CD4-positive, alpha-beta T cell treated with Interleukin-10 for 1 hour (primary cell): ENCODE measurements around the gene PRDM1.

Experiments used
- DNase-seq: peaks from one replicate; pipeline ENCODE4 v3.0.0-alpha.2; 2020

The PRDM1 gene

DNA sequence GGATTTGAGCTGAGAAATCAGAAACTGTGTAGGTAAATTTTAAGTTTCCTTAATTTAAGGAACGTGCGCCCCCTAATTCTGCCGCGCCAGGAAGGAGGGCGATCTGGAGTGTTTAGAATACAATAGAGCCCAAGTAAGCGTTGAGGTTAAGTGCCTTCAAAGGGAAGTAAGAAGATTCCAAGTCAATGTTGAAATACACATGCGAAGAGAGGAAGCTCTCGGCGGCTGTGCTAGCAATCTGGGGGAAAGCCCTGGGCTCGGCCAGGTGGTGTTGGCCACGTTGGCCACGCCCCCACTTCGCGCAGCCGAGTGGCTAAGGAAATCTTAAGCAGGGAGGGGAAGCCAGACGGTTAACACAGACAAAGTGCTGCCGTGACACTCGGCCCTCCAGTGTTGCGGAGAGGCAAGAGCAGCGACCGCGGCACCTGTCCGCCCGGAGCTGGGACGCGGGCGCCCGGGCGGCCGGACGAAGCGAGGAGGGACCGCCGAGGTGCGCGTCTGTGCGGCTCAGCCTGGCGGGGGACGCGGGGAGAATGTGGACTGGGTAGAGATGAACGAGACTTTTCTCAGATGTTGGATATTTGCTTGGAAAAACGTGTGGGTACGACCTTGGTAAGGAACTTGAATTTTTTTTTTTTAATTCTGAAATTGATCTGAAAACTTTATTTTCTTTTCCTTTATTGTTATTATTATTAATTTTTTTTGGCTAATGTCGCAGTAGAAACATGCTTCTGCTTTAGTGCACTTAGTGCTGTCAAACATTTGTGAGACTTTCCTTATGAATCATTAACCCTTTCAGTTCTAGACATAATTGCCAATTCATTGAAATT is at the start of gene PRDM1:
Gene PRDM1, plus strand, starts transcription at position 353 of the 830 bp plus-strand sequence. Its CDS starts 218 bp downstream, at position 571.
- DNase-seq: peak; percentile 91

DNA sequence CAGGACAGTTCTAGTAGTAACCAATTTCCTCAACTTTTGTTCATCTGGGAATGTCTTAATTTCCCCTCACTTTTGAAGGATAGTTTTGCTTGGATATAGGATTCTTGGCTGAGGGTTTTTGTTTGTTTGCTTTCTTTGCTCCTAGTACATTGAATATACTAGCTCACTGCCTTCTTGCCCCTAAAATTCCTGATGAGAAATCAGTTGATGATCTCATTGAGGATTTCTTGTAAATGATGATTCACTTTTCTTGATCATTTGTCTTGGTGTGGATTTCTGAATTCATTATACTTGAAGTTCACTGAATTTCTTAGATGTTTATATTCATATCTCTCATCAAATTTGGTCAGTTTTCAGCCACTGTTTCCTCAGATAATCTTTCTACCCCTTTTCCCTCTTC is 49.1 kb upstream of the PRDM1 start:
- DNase-seq: no peak

DNA sequence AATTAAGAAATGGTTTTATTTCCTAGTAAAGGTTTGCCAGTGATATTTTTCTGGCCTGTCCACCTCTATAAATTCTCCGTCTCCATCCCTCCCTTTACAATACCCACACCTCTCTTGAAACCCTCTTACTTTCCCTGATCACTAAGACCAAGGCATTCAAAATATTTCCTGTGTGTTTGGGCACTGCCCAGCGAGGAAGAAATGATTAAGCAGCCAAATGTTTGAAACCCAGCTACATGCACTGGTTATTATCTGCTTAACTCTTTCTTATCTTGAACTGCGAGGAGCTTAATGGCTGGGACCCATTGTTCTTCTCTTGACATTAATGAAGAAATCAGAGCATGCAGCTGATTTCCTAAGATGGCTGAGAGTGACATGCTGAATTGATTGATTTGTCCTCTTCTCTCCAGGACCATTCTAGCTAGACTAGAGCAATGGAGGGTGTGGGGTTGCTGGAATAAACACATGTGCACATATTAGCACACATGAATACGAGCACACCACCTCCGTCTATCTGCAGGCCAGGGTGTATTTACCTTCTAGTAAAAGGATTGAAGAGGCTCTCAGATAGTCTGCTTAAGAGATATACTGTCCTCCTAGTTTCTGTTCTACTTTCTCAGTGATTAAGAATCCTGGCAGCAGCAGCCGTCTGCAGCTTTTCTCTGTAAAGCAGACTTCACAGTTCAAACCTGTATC is 46.1 kb upstream of the PRDM1 start:
- no peak for DNase-seq

DNA sequence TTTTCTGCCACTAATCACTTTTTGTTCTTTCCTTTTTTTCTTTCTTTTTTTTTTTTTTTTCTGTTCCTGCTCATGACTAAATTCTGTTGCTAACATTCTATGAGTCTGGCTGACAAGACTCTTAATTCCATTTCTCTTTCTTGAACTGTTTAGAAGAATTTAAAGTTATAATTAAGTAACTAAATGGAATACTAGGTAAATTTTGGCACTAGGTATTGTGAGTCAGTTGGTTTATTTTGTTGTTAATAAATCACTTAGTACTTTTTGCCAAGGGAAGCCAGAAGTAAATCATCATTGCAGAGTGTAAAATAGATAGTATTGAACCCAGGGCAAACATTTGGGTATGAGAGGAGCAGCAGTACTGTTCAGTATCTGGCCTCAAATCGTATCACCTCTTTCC is 42.0 kb upstream of the PRDM1 start:
- no peak for DNase-seq

DNA sequence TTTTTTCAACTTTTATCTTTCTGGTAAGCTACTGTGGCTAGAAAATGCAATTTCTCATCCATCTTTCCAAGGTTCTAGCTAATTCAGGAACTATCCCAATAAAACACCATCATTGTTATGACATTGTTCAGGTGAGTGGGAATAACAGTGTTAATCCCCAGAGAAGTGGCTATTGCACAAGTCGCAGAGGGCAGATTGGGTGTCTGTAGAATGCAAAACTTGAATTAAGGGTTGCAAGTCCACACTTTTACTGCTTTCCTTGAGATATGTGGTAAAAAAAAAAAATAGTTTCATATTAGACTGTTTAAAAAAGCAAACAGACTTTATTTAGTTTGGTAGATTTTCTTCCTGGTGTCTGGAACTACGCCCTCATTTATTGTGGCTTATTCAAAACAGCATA is 41.1 kb upstream of the PRDM1 start:
- no peak for DNase-seq

DNA sequence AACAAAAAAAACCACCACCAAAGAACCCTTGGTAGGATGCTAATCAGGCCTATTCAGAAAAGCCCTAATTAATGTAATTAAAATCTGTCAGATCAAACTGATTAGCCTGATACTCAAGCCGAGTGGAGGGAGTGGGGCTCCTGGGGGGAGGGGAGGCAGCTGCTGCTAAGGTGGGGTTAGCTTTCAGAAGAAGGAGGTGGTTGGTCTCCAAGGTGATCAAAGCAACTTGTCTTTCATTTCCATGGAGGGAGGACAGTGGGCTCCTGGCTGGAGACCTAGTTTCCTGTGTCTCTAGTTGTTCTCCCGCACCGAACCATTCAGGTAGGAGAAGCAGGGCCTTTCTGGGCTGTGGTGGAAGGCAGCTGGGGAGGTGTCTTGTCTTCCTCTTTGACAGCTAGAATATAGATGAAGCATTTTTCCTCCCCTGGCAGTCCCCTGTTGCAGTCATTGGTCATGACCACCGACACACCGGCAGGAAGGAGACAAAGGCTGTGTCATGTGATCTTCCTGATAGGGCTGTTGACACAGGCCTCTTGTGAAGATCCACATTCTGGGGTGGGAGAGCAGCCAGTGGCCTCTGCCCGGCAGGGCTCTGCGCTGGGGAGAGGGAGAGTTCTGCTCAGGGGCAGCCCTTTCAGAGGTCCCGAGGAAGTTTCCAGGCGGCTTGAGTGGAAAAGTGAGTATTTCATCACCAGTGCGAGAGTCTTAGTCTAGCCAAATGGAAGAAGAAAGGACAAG is 39.9 kb upstream of the PRDM1 start:
- no peak for DNase-seq

DNA sequence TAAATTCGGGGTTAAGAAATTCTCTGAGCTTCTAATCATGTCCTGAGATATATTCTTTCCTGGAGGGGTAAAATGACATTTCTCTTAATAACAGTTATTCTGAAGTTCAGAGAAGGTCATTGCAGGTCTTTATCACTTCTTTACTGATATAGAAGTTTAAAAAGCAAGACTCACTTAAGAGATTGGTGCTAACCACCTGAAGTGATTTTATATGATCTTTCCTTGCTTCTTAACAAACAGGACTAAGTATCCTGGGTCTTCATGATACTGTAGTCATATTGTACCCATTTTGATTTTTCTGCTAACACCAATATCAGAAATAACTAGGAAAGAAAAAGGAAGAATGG is 39.3 kb upstream of the PRDM1 start:
- no peak for DNase-seq

DNA sequence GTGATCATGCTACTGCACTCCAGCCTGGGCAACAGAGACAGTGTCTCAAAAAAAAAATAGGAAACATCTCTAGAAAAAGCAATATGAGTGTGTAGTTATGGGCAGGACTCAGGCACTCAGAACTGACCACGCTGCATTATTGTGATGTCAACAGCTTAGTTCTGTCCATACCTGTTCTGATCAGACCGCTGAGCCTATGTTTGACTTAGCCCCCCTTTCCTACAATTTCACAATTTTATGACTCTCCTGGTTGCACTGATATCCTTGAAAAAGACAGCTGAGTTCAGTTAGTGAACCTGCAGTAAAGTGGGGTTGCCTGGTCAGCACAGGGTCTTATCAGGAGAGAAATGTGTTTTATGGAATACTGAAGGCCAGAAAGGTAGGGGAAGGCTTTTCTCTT is 37.8 kb upstream of the PRDM1 start:
- no peak for DNase-seq

DNA sequence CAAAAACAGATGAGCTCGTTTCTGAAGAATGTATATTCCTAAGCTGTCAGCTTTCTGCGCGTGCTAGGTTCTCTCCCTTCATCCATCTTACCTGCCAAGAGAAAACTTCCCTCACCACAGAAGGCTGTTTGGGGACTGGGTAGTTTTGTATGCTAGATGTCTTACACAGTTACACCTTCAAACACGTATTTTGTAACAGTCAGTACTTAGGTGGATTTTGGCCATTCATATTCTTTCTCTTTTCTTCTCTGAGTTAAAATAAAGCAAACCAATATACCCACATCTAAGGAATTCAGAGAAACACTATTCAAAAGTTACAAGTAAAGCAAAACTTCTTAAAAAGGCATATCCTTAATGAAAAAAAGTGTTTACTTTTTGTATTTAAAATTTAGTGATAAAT is 35.6 kb upstream of the PRDM1 start:
- DNase-seq: no peak

DNA sequence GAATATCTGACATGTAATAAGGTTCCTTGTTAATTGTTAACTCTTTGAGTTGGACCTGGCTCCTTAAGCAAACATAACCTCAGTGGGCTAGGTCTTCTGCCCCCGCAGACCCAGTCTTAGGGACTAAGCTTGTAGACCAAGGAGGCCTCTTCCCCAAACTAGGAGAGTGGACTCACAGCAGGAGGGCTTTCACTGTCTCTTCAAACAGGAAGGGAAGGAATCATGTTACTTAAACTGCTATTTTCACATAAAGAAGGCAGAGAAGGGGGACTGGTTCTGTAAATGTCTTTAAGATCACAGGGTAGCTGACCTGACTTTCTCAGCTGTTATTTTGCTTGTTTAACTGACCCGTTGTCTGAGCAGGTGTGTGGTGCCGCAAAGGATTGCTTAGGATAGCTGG is 34.9 kb upstream of the PRDM1 start:
- DNase-seq: no peak

DNA sequence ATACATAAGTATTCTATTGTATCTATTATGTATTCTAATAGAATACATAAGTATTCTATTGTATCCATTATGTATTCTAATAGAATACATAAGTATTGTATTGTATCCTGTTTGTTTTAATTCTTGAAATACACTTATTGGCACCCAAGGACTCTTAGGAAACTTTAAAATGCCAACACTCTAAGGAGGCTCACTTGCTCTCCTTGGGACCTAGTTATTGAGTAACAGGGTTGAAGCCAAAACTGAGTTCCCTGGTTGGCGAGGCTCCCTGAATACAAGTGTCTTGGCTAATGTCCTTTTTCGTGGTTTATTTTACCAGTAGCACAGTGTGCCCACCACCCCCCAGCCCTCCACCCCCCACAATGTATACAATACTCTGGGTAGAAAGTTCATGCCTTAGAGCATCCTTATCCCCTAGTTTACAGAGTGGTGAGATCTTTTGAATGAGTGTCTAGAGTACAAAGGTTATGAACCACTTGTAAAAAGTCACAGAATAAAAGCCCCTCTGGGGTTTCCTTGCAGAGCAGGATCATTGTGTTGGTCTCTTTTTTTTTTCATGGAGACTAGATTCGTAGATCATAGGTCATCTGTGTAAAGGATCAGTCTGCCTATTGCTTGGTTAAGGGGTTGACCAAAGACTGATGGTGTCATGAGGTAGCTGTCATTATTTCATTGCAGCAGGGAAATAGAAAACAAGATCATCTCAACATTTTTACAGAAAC is 32.5 kb upstream of the PRDM1 start:
- no peak for DNase-seq

DNA sequence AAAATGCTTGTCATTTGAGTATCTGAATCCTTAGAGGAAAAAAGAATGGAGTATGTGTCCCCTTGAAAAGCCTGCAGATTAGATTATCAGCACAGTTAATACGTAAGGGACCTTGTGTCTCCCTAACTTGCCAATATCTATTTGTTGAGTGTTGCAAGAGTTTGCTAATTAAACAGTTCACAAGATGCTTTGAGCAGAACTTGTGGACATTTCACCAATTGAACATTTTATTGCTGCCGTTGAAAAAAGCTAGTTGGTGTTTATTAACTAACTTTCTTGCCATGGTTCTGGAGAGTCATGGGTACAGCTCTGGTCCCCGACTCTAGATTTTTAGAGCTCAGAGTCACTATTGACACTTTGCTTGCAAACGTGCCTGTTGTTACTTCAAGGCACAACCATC is 30.6 kb upstream of the PRDM1 start:
- no peak for DNase-seq

DNA sequence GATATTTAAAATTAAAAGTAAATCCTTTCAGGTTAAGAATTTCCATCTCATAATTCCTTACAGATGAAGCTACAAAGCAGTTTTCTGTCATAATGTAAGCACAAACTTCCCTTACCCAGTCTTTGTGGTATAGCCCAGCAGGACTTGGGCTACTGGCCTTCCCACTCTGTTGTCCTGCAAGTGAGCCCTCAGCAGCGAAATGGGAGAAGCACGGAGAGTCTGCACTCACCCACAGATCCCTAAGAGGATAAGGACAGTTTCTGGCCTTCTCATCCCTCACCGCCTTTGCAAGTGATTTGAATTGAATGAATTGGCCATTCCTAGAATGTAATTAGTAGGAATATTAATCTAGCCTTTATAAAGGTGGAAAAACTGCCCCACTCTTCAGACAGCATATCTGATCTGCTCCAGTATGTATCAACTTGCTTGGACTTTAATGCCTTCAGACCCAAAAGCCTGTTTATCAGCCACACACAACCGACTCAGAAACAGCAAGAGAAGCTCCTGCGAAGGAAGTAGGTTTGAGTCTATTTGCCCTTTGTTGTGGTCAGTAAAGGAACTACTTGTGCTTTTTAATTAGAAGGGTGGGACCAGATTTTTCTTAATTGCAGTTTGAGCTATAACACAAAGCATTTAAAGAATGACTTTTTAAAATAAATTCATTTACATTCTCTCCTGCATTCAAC is 29.9 kb upstream of the PRDM1 start:
- peak; percentile 62 for DNase-seq

DNA sequence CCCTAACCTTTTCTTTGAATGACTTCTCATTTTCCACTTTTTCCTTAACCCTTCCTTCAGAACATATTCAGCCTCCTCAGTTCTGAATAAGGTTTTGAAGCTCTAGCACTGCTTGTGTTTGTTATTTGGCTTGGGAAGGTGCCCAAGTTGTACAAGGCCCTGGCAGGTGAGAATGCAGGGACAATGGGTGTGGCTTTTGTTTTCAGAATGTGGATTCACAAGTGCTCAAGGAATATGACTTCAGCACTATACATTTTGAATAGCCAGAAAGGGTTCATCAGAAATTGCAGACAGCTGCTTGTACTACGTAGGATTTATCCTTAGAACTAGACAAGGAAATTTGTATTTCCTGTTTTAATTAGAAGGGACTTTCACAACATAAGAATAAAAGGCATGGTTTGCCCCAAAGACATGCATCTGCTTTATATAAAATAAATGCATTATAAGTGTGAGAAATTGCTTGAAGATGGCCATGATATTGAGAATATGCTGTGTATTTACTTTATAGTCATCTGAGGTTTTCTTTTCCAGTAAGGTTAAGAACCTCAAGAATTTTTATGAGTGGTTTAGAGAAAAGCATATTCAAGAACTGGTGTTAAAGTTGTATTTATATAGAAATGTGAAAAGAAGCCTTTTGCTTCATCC is 29.3 kb upstream of the PRDM1 start:
- DNase-seq: no peak

DNA sequence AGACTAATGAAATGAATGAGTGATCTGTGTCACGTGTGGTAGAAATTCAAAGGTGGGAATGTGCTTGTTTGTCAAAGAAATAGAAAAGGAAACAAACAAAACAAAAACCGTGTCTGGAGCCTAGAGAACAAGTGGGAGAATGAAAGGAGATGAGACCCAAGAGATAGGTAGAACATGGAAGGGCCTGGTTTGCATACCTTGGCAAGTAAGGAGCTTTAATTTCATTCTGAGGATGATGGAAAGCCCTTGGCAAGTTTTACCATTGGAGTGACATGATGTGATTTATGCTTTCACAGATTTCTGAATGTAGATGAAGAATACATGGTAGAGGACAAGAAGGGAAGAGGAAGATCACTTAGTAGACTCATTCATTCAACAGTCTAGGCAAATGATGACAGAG is 26.8 kb upstream of the PRDM1 start:
- DNase-seq: no peak

DNA sequence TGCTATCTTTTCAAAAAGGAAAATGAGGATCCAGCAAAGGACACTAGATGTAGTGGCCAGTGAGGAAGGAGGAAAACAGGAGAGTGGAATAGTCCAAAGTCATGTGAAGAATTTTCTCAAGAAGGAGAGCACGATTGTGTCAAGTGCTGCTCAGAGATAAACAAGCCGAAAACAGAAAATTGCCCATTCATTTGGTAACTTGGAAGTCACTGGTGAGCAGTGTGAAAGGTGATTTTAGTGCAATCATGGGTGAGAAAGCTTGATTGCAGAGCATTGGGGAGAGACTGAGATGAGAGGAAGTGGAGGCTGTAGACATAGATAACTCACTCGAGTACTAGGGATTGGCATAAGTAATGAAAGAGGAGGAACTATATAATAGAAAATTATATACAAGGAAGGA is 26.0 kb upstream of the PRDM1 start:
- no peak for DNase-seq

DNA sequence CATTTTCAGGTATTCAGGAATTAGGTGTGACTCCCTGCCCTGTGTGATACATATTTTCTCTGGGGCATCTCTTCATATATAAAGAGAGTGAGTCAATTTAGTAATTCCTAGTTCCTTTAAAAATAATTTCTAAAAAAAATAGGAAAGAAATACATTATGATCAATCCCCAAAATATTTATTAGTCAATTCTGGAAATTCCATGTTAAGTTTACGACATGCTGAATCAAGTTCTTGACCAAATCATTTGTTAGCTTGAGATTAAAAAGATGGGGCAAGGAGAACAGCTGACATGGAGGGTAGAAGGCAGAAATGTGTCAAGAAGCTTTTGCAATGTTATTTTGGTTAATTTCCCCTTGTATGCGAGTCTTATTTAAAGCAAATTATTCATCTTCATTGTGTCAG is 22.7 kb upstream of the PRDM1 start:
- DNase-seq: no peak

DNA sequence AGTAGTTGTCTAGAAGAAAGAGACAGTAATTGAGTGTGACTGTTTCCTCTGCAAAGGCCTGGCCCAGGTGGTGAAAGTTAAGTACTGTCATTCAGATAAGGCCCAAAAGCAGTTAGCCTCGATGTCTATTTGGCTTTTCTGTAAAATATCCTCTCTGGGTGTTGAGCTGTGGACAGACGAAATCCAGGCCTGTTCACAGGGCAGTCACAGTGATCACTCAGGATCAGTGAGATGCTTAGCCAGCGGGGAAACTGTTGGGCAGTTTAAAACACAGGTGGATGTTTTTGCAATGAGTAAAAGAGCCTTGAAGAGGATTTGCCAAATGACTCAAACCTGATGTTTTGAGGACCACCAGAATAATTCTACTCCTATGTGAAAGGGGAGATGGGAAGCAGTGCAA is 22.0 kb upstream of the PRDM1 start:
- DNase-seq: no peak

DNA sequence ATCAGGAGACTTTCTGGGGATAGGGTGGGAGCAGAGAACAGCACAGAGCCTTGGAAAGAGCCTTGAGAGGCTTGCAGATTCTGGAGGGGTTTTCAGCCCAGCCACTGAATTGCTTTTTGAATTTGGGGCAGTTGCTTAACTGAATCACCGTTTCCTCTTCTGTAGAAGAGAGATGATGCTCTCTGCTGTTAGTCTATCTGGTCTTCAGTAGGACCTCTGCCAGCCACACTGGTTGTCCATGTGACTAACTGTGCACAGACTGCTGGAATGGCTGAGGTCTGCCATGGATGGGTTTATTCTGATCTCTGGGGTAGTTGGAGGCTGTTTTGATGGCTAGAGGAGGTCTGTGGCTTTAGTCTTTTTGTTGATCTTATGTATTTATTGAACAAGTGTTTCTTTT is 21.4 kb upstream of the PRDM1 start:
- DNase-seq: no peak

DNA sequence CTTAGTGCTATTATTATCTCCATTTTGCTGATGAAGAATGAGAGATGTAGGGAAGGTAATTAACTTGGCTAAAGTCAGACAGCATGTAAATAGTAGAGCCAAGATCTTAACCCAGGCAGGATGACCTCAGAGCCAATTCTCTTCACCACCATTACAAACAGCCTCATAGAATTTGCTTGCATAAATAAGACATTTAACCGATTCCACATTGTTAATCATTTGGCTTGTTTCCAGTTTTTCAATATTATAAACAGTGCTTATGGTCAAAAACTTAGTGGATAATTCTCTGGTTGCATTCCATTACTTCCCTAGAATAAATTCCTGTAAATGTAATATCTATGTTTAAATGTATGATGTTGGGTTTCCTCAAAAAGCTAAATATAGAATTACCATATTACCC is 19.1 kb upstream of the PRDM1 start:
- DNase-seq: no peak

DNA sequence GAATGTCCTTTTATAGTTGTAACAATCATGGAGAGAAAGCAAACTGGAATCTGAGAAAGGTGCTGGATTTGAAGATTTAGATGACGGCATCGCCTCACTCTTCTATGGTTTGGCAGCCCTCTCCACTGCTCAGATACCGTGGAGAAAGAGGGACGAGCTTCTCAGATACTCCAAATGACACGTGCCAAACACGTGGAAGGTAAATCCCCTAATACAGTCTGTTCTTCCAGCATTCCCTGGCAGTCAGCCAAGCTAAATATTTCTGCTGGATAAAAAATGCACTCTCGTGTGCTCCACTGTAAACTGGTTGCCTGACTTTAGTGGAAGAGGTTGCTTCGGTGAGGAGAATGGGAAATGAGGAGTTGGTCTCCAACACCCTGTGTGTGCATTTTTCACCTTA is 16.7 kb upstream of the PRDM1 start:
- no peak for DNase-seq

DNA sequence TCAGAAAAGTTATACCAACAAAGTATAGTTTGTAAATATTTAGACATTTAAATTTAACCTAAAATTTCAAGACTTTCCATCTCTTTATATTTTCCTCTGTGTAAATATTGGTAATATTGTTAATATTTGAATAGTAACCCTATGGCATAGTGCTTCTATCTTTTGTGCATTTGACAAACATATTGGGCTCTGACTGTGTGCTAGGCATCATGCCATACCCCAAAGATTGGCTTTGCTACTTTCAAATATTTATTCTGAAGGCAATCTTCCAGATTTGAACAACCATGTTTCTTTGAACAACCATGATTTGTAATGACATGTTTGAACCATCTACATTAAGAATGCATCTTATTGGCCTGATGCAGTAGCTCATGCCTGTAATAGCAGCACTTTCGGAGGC is 15.5 kb upstream of the PRDM1 start:
- no peak for DNase-seq
